TTC549 (cell line): ENCODE measurements around the gene PPP2R2D.

Source experiments
- FAIRE-seq: peaks from 2 replicates; lab custom pipeline; 2012; peaks lifted over from hg19 to GRCh38; lab: Jason Lieb, UNC

The PPP2R2D gene

DNA sequence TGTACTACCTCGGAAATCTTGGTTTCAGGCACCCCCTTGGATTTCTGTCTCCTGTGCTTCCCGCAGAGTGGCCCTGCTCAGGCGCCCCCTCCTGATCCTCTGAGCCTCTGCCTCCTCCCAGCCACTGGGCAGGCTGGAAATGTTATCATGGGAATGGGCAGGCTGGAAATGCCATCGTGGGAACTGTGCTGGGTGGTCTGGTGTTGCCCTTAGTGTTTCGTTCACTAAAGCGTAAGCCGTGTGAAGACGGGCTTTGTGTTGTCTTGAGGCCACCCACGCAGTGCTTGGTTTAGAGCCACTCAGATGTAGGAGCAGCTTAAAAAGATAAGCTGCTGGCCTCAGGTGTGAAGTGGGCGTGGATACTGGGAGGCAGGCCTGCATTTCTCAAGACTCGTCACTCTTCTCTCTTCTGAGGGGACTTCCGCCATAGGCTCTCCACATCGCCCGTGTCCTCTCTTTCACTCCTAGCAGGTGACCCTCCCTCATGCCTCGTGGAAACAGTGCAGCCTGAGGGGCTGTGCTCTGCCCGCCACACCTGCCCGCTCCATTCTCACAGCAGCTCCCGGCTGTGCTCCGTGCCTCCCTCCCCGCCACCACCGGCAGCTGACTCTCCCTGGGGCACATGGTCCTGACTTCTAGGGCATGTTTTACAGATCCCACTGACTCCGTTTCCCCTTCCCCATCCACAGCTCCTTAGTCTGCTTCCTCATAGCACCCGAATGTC lies 28.5 kb downstream of the PPP2R2D start:
- no peak for FAIRE-seq

DNA sequence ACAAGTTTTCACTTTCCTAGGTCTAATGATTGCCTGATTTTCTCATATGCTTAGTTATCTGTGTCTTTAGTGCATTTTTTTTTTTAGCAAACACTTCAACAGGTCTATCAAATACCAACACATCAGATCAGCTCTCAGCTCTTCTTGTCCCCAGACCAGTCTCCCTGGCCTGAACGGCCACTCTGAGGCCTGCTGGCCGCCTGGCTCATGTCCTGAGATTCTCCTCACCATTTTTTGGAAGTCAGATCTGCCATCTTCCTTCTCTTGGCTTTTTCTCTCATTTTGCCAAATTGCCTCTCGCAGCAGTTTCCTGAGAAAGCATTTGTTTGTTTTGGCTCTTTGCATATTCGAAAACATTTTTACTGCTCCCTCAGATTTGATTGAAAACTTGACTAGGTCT lies 29.3 kb downstream of the PPP2R2D start:
- FAIRE-seq, result no peak

DNA sequence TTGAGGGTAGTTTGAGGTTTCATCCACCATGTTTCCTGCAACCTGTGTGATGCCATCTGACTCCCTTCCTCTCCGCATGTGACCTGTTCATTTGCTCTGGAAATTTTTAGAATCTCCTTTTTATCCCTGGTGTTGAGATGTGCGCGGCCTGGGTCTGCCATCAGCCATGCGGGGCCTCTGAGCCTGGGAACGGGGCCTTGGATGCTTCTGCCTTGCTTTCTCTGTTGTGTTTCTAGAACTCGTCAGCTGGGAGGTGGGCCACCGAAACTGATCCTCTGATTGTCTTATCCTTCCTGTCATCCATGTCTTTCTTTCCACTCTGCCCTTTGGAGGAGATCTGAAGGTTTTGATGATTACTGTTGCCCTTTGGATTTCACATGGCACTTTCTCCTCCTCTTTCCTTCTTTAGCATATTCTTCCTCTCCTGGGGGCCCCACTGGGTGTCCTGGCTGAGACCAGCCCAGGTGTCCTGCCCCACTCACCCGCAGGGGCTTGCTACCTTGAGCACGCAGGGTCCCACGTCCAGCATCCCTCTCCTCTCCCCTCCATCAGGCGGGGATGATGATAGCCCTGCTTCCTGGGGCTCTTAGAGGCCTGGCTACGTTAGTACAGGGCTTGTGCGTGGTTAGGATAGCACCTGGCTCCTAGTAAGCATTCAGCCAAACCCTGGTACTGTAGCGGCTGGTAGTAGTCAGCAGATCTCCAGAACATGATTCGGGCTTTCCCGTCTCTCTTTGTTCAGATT lies 29.9 kb downstream of the PPP2R2D start:
- no peak for FAIRE-seq

DNA sequence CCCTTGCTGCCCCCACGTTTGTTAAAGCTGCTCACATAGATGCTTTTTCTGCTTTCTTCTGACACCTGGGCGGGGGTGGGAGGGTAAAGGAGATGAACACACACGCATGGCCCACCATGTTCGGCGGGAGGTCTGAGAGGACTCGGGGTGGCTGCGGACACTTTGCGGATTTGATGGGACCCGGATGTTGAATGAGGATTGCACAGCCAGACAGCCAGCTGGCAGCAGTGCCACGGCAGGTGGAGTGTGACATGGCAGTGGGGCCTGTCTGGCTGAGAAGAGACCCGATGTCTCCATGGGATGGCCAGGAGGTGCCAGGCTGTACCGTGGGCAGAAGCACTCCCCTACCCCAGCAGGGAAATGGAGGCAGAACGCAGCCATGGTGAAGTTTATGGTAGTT lies 31.2 kb downstream of the PPP2R2D start:
- FAIRE-seq, result no peak

DNA sequence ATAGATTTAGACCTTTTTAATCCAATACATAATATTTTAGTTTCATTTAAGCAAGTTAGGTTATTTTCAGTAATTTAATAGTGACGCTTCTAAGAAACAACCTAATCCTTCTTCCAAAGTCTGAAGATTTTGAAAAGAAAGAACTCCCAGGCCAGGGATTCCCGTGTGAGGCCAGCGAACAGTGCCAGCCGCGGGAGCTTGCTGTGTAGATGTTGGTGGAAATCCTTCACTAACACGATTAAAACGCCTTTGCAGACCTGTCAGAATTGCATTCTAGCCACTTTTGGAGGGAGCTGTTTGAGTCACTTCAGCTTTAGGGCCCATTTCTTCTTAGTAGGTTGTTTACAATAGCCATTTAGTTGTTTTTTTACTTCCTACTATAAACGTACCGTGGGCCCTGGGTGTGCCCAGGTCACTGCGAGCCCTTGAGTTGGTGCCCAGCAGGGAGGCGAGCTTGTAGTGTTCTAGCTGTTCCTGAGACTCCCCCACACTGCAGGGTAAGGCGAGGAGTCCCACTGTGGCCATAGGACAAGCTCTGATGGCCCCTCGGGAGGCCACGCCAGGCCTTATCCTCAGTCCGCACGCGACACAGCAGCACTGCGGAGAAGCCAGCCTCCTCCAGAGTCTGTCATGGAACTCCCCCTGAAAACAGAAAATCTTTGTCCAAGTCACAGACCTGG lies 32.3 kb downstream of the PPP2R2D start:
- FAIRE-seq, result no peak

DNA sequence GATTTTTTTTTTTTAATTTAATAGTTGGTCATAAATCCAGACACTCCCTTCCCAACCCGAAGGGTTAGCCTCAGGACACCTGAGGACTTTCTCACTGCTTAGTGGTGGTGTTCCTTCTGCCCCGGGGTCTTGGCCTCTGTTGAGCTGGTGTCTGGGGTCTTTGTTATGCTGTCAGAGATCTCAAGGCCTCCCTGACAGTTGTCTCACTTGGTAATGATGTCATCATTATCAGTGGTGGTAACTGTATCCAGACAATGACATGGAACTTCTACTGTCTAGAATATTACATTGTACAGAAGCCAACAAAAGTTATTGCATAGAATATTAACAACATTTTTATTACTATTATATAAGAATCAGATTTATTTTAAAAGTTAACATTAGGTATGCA lies 32.9 kb downstream of the PPP2R2D start:
- FAIRE-seq, result no peak

DNA sequence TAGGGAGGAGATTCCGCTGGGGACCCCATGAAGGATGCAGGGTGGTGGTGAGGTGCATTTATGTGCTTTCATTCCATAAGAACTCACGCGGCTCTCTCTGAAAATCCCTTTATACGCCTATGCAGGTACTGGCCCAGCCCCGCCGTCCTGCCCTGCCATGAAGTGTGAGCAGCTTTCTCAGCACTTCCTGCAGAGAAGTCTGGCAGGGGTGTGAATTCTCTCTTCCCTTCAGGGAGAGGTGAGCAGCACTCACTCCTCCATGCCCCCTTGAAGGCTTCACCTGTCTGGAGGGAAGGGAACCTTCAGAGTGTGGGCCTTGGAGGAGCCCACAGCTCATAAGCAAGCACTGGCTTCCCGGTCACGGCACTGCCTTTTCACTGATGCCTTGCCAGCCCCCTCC lies 34.0 kb downstream of the PPP2R2D start:
- FAIRE-seq, result no peak

DNA sequence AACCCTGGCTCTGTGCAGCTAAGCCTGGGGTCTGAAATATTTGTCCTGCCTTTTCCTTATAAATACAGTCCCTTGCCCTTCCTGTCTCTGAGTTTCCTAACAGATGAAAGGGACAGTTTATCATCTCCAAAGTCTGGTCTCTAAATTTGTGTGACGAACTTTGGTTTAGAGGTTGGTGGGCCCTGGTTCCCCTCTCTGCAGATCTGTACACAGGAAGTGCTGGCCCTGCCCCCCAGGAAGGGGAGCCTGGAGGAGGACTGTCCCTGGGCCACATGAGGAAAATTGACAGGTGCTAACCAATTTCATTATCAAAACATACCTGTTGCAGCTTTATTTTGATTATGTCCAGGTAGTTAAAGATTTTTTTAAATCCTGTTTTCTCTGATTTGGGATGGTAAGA lies 34.5 kb downstream of the PPP2R2D start:
- no peak for FAIRE-seq

DNA sequence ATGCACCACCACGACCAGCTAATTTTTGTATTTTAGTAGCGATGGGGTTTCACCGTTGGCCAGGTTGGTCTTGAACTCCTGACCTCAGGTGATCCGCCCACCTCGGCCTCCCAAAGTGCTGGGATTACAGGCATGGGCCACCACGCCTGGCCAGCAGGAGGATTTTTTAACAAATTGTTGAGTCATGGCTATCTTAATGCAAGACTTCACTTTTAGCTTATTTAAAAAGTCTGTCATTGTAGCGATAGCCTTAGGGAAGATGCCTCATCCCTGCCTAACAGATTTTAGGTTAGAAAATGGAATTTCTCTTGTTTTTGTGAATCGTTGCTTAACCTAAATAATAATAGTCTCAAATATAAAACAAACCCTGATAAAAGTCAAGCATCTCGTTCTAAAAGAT lies 35.5 kb downstream of the PPP2R2D start:
- FAIRE-seq, result no peak

DNA sequence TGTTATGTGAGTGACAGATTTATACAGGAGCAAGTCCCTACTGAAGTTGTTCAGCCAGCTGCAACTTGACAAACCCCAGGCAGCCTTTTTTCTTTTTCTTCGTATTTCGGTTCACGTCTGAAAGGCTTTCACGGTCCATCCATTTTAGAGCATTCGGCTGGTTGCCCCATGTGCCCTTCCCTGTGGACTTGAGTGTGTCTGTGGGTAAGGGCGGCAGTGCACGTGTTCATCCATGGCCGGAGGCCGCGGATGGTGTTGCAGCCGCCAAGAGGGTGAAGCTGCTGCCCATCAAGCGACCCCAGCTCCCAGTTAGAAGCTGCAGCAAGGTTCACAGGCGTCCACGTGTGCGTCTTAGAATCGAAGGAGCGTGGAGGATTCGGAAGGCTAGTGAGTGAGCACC lies 35.9 kb downstream of the PPP2R2D start:
- no peak for FAIRE-seq

DNA sequence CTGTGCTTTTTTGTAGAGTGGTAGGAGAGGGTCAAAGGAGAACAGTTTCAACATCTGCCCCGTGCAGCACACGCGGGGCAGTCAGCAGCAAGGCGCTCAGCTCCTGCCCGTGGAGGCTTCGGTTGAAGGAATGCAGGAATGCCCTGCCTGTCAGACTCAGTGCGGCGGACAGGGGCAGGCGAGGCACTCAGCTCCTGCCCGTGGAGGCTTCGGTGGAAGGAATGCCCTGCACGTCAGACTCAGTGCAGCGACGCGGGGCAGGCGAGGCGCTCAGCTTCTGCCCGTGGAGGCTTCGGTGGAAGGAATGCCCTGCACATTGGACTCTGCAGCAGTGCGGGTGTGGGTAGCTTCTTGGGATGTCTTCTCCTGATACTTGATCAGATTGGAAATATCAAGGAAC lies 37.0 kb downstream of the PPP2R2D start:
- FAIRE-seq, result no peak

DNA sequence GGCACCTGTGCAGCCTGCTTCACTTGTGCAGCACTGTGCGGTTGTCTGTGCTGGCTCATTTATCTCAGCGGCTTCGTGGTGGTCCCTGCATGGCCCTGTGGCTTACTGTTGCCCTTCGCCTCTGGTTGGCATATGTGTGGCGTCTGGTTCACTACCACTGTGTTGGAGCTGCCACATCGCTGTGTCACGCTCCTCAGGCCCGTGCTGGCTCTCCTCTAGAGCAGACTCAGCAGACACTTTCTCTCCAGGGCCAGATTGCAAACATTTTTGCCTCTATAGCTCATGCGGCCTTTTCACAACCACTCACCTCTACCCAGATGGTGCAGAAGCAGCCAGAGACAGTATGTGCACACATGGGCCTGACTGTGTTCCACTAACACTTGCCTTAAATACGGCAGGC lies 37.9 kb downstream of the PPP2R2D start:
- FAIRE-seq, result no peak

DNA sequence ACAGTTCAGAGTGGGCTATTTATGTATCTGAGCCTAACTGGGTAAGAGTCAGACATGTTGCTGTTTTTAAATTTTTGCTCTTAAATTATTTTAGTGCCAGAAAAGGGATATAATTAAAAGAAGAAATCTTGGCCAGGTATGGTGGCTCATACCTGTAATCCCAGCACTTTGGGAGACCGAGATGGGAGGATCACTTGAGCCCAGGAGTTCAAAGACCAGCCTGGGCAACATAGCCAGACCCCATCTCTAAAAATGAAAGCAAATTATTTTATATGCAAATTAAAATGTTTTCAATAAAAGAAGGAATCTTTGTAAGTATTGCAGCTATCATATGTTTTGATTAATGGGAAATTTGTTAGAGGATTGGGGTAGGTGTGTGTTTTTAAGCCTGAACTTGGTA lies 41.6 kb downstream of the PPP2R2D start:
- FAIRE-seq, result no peak

DNA sequence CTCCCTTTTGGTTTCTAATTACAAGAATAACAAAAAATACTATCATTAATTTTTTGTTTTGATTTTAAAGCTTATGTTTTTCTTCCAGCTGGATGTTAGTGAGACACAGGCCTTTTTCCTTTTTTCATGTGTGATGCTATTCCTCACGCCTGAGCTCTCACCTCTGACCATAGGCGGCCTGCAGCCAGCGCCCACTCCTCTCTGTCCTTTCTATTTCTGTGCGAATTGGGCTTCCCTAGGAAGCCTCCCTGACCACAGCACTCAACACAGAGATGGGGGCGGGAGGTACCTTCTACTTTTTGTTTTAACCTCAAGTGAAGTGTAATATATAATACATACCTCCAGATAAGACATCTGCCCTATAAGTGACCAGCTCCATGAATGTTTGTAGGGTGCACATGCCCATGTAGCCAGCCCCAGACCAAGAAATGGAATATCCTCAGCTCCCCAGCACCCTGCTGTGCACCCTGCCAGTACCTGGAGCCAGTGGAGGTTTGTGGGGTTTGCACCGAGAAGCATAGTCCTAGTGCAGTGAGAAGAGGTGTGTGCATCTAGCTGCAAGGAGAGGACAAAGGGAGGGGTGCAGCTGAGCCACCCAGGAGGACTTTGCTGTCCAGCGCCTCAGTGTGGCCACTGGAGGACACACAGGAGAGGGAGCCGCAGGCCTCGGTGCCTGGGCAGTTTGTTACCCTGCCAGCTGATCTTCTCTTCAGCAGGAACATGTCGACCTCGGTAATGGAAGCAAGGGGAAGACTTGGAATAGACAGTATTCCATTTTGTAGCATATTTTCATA lies 42.4 kb downstream of the PPP2R2D start:
- no peak for FAIRE-seq

DNA sequence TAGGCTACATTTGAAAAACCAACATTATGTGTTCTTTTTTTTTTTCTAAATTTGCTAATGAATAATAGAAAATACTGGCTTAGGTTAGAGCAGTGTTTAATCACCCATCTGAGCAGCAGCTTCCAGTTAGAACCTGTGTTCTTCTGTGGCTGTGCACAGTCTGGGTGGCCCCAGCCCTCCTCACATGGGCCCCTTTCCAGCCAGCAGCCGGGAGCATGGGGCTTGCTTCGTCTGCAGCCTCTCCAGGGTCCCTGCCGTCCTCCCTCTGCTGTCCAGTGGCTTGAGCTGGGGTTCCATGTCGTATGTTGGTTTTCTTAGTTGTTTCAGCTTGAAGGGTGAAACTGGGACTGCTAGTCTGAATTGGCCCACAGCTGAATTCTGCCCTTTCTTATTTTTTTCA lies 43.6 kb downstream of the PPP2R2D start:
- FAIRE-seq, result no peak

DNA sequence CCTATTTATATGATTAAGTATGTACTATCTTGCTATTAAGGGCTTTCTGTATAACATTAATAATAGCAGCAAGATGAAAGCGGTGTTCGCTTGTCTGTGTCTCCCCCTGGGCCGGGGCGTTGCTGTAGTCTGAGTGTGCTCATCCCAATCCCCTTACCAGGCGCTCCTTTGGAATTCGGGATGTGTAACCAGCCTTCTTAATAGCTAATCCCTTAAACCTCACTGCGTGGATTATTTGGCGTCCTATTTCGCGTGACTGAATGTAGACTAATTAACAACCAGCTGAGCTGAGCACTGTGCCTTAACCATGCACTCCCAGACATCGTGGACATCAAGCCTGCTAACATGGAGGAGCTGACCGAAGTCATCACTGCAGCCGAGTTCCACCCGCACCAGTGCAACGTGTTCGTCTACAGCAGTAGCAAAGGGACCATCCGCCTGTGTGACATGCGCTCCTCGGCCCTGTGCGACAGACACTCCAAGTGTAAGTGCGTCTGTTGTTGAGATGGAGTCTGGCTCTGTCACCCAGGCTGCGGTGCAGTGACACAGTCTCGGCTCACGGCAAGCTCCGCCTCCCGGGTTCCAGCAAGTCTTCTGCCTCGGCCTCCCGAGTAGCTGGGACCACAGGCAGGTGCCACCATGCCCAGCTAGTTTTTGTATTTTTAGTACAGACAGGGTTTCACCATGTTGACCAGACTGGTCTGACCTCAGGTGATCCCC lies 44.3 kb downstream of the PPP2R2D start:
- no peak for FAIRE-seq

DNA sequence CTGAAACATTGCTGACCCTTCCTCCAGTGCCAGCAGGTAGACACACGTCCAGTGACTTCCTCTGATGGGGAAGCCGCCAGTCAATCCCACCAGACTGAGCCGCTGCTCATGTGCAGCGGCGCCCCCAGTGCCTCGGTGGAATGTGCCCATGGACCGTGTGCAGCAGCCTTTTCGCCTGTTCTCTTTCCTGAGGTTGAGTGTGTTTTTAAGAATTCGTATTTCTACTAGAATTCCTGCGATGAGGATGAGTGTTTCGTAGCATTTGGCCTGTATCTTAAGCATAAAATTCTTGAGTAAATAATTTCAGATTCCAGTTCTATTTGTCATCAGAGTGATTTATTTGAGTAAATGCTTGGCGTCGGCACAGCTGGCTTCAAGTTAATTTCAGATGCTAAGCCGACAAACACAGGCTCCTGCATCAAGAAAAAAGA lies 45.5 kb downstream of the PPP2R2D start:
- FAIRE-seq, result no peak

DNA sequence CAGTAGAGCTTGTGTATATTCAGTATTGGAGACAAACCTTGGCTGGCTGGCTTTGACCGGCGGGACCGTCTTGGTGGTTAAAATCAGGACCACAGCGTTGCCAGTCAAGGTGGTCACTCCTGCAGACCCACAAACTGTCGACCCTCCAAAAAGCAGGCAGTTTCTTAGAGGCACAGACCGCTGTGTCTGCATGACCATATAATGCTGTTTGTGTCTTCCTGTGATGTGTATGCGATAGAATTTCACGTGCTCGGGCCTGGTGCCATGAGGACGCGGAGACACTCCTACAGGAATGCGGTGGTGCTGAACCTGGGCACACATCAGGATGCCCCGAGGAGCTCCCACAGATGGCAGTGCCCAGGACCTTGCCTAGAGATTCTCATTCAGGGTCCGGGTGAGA lies 46.1 kb downstream of the PPP2R2D start:
- no peak for FAIRE-seq

DNA sequence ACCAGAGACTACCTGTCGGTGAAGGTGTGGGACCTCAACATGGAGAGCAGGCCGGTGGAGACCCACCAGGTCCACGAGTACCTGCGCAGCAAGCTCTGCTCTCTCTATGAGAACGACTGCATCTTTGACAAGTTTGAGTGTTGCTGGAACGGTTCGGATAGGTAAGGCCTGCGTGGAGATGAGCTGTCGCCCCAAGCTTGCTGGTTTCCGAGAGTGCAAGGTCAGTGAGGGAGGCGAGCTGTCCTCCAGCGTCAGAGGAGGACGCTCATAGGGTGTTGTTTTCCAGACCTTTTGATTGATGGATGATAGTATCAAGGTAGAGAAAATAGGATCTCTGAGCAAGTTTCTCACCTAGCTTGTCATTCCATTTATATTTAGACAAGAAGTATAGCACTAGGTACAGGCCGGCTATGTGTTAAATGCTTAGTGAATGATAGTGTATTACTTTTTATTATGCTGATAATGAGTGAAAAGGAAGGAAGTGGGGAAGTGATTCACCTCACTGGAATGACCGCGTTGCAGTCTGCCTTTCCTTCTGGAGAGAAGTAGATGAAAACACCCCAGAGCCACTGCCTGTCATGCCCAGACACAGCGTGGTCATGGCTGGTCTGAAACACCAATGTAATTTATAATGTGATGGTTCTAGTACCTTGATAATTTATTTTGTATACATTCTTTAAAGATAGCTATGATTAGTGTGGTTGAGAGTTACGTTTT lies 47.0 kb downstream of the PPP2R2D start:
- no peak for FAIRE-seq

DNA sequence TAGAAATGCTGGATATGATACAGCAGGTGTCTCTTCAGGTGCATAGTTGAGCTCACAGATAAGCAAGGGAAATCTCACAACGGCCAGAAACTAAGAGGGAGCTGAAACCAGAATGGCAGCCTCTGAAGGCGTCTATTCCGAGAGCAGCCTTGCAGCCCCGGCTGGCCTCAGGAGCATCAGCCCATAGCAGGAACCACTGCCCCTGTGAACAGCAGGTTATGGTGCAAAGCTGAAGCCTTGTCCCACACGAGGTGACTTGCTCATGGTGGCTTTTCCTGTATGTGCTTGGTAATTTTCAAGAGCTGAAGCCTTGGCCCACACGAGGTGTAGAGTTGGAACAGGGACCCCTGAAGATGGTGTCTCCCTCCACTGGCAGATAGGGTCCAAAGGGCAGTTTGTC lies 47.7 kb downstream of the PPP2R2D start:
- no peak for FAIRE-seq
